NOMO-1 (cell line): Measurements from ENCODE around the gene LTB4R.

Source experiments
- DNase-seq, 2 experiments: peaks; one replicate each; lab custom pipeline; 2025; ENCODE audit not compliant: unreplicated experiment in 2 of 2; lab: John Stamatoyannopoulos, UW

Gene LTB4R

GRCh38 chr14:24366413-24366720 is 55.1 kb downstream of the LTB4R start:
- no peak for DNase-seq

- no peak for DNase-seq
Observed at GRCh38 chr14:24366721-24367513, 55.6 kb downstream of the LTB4R start.
